Mucosa of descending colon (tissue), 3 donors: Measurements from ENCODE around the gene SLC26A1. TPM values are rescaled to one million over a fixed set of nuclear protein-coding genes. Genes with fewer than 3 reads are reported as not detected.
"Not testable (repeated sequence)": the region's sequence is repeated elsewhere in the genome, so short reads cannot be mapped to it uniquely, and the experiment has no call there.

Experiments used
- ATAC-seq: fragments of 200-7000 bp; cut with Tn5 transposase; one replicate; pipeline ENCODE4 v1.9.1; 2020; ENCODE audit warnings: mild to moderate bottlenecking, moderate library complexity
- DNase-seq, 3 donors: peaks; one replicate each; pipeline ENCODE4 v3.0.0-alpha.2; 2020
- H3K36me3 ChIP-seq: fragments of 200-600 bp; one replicate; pipeline ENCODE4 v1.8.0; 2021; ENCODE audit warnings: low read depth, mild to moderate bottlenecking
- H3K4me1 ChIP-seq: fragments of 200-600 bp; one replicate; pipeline ENCODE4 v1.8.0; 2021; ENCODE audit warnings: low read depth, mild to moderate bottlenecking
- H3K4me3 ChIP-seq: fragments of 200-600 bp; one replicate; pipeline ENCODE4 v1.8.0; 2021; ENCODE audit warnings: mild to moderate bottlenecking
- H3K9me3 ChIP-seq: fragments of 200-600 bp; one replicate; pipeline ENCODE4 v1.8.0; 2021; ENCODE audit warnings: mild to moderate bottlenecking
- CTCF ChIP-seq: fragments of 200-600 bp; IDR thresholded peaks from one replicate; pipeline ENCODE4 v1.8.0; 2022; ENCODE audit warnings: antibody characterized with exemption, mild to moderate bottlenecking
- intact Hi-C, 2 donors: fragments of 100-400 bp; cut with DNase I in 1 of 2; cut with micrococcal nuclease in 1 of 2; formaldehyde crosslinking; loops; one replicate each; pipeline versions ENCODE4 v1.11.0 to v1.11.1; 2022; cut with DNase I, micrococcal nuclease
- total RNA-seq, 3 donors: library from RNA; stranded (reverse); fragmentation: NEBNext Ultra II Directional in 2 of 3; extraction: Animal tissue kit (Norgen Biotek cat#: 25700) in 2 of 3; gene quantifications; one replicate each; pipeline versions ENCODE4 v1.2.1 to v1.2.4, GENCODE V29; 2021 to 2023
- donor health status: DM: no; HTN: no; CAD: no; lungs with moderate emphysema.
- donor health status: DM: no; HTN: no; CAD: no.
- donor health status: DM: no; HTN: yes; CAD: no.

Gene SLC26A1
- total RNA-seq, 3 donors from 2014 or later = 0.85 to 2.8 (median 1.9) TPM

- no peak for TF ChIP-seq CTCF
- no peaks in the 10 kb centered on the region for H3K9me3 ChIP-seq
- H3K4me1 ChIP-seq = no peaks in the 10 kb centered on the region
- ATAC-seq (no peak), DNase-seq (peak in 2 of 3 donors; percentile 18 to 45)
- H3K4me3 ChIP-seq = no peak overlapping the region
- no peaks in the 10 kb centered on the region for H3K36me3 ChIP-seq
- intact Hi-C loops = no loop called here
These were observed 45.7 kb downstream of the SLC26A1 start for GRCh38 chr4:947491-947971.

- DNase-seq = peak in 2 of 3 donors; percentile 10 to 37
- intact Hi-C loops = no loop called here
- no peaks in the 10 kb centered on the region for H3K9me3 ChIP-seq
- H3K4me1 ChIP-seq = no peaks in the 10 kb centered on the region
- H3K36me3 ChIP-seq = no peaks in the 10 kb centered on the region
- TF ChIP-seq CTCF = no peak
- H3K4me3 ChIP-seq = no peak overlapping the region
- no peak for ATAC-seq
These were observed 46.4 kb downstream of the SLC26A1 start for GRCh38 chr4:946517-947471.

- Histone ChIP-seq H3K4me3 (no peak overlapping the region), H3K36me3 (no peaks in the 10 kb centered on the region), H3K4me1 (no peaks in the 10 kb centered on the region), H3K9me3 (no peaks in the 10 kb centered on the region)
- no peak for ATAC-seq
- DNase-seq = no peak
- no peak for TF ChIP-seq CTCF
- intact Hi-C loops = no loop called here
These were observed 47.1 kb downstream of the SLC26A1 start for GRCh38 chr4:946103-946450.

- no peaks in the 10 kb centered on the region for H3K4me1 ChIP-seq
- DNase-seq (peak in 1 of 3 donors; percentile 22), ATAC-seq (no peak)
- H3K9me3 ChIP-seq = no peaks in the 10 kb centered on the region
- intact Hi-C loops = no loop called here
- no peaks in the 10 kb centered on the region for H3K36me3 ChIP-seq
- no peak overlapping the region for H3K4me3 ChIP-seq
- no peak for TF ChIP-seq CTCF
These were observed 47.7 kb downstream of the SLC26A1 start for GRCh38 chr4:945274-946102.

GRCh38 chr4:939508-939907 lies 53.7 kb downstream of the SLC26A1 start:
- H3K9me3 ChIP-seq, H3K4me1 ChIP-seq, H3K4me3 ChIP-seq, DNase-seq, ATAC-seq, intact Hi-C loops, H3K36me3 ChIP-seq: not testable (repeated sequence)

Other genes starting within 250 kb of the SLC26A1 start
- gene CPLX1, start 167.3 kb downstream of the SLC26A1 start, total RNA-seq = 1 to 10 TPM; 1.9 to 3.4 (median 2.7) TPM
- 100 to 1,000 TPM; 155 to 259 (median 244) TPM for gene GAK, start 61.1 kb downstream of the SLC26A1 start, total RNA-seq
- gene TMEM175, start 60.9 kb downstream of the SLC26A1 start, total RNA-seq = 10 to 100 TPM; 30.1 to 39.0 (median 37.5) TPM
- 10 to 100 TPM; 31.8 to 56.1 (median 41.7) TPM for gene DGKQ, start 19.8 kb downstream of the SLC26A1 start, total RNA-seq
- 10 to 100 TPM; 29.7 to 45.7 (median 33.4) TPM for gene IDUA, start 6.4 kb downstream of the SLC26A1 start, total RNA-seq
- 10 to 100 TPM; 14.7 to 19.3 (median 16.9) TPM for gene FGFRL1, start 18.2 kb upstream of the SLC26A1 start, total RNA-seq
- gene RNF212, start 120.2 kb upstream of the SLC26A1 start, total RNA-seq = 1 to 10 TPM; 2.3 to 4.9 (median 3.9) TPM
- 10 to 100 TPM; 19.6 to 42.1 (median 41.4) TPM for gene SPON2, start 179.2 kb upstream of the SLC26A1 start, total RNA-seq